Natural killer cell treated with Interleukin-12 subunit alpha and Interleukin-12 subunit beta and Interleukin-15 and Interleukin-18, amount 100 ng/mL, for 72 hours (primary cell): Measurements from ENCODE around the gene SH3GLB2. TPM values are rescaled to one million over a fixed set of nuclear protein-coding genes. Genes with fewer than 3 reads are reported as not detected.
"Not testable (repeated sequence)": the region's sequence is repeated elsewhere in the genome, so short reads cannot be mapped to it uniquely, and the experiment has no call there.

Experiments used
- ATAC-seq, 2 donors: fragments of 150-1000 bp; cut with Tn5 transposase in 1 of 2; sonication (Bioruptor Pico), chemical (Tn5 transposase) in 1 of 2; 2 replicates each; pipeline ENCODE4 v1.10.0; 2021
- DNase-seq: peaks from one replicate; pipeline ENCODE4 v3.0.0; 2022; ENCODE audit warnings: low spot score
- H3K27ac Mint-ChIP-seq, 2 donors: 1 replicate in 1 of 2; 2 replicates in 1 of 2; pipeline ENCODE4 v1.8.0; 2022; ENCODE audit warnings: mixed read lengths in 2 of 2, mild to moderate bottlenecking in 1 of 2, moderate library complexity in 1 of 2
- H3K27me3 Mint-ChIP-seq, 2 donors: 1 replicate in 1 of 2; 2 replicates in 1 of 2; pipeline ENCODE4 v1.8.0; 2022; ENCODE audit warnings: mixed read lengths in 2 of 2
- H3K36me3 Mint-ChIP-seq: one replicate; pipeline ENCODE4 v1.8.0; 2022; ENCODE audit warnings: mixed read lengths
- H3K4me1 Mint-ChIP-seq, 2 donors: 1 replicate in 1 of 2; 2 replicates in 1 of 2; pipeline ENCODE4 v1.8.0; 2022; ENCODE audit warnings: low read depth in 2 of 2, mixed read lengths in 2 of 2, mild to moderate bottlenecking in 1 of 2
- H3K4me3 Mint-ChIP-seq: one replicate; pipeline ENCODE4 v1.8.0; 2022; ENCODE audit warnings: mixed read lengths
- H3K9me3 Mint-ChIP-seq: 2 replicates; pipeline ENCODE4 v1.8.0; 2022; ENCODE audit warnings: mixed read lengths
- total RNA-seq, 2 donors: library from RNA; stranded (reverse); gene quantifications; one replicate each; pipeline ENCODE4 v1.2.3, GENCODE V29; 2022

SH3GLB2 gene
- total RNA-seq, 2 donors from 2014 or later = 57.8 to 99.0 TPM

GRCh38 chr9:129007766-129008468 lies 20.2 kb downstream of the SH3GLB2 start:
- peak; percentile 54 for DNase-seq
- H3K27me3 Mint-ChIP-seq = no peaks in the 10 kb centered on the region
- H3K27ac Mint-ChIP-seq = no peak overlapping the region
- ATAC-seq = no peak
- no peak overlapping the region for H3K4me3 Mint-ChIP-seq
- H3K36me3 Mint-ChIP-seq = peaks cover 4% of the 10 kb centered on the region
- H3K9me3 Mint-ChIP-seq = no peaks in the 10 kb centered on the region
- H3K4me1 Mint-ChIP-seq = no peaks in the 10 kb centered on the region

GRCh38 chr9:129007035-129007765 lies 20.9 kb downstream of the SH3GLB2 start:
- no peaks in the 10 kb centered on the region for H3K27me3 Mint-ChIP-seq

GRCh38 chr9:129006328-129007034 lies 21.6 kb downstream of the SH3GLB2 start:
- no peak overlapping the region for H3K27ac Mint-ChIP-seq
- H3K4me1 Mint-ChIP-seq = no peaks in the 10 kb centered on the region
- DNase-seq = no peak
- H3K9me3 Mint-ChIP-seq = no peaks in the 10 kb centered on the region
- H3K36me3 Mint-ChIP-seq = peaks cover 4% of the 10 kb centered on the region
- ATAC-seq = peak; percentile 57 to 65
- H3K4me3 Mint-ChIP-seq = no peak overlapping the region
- H3K27me3 Mint-ChIP-seq = no peaks in the 10 kb centered on the region

More at GRCh38 chr9:129007035-129007765, 20.9 kb downstream of the SH3GLB2 start:
- H3K36me3 Mint-ChIP-seq = peaks cover 4% of the 10 kb centered on the region
- no peaks in the 10 kb centered on the region for H3K9me3 Mint-ChIP-seq
- no peak overlapping the region for H3K4me3 Mint-ChIP-seq
- DNase-seq (no peak), ATAC-seq (no peak)
- H3K4me1 Mint-ChIP-seq = no peaks in the 10 kb centered on the region
- H3K27ac Mint-ChIP-seq = no peak overlapping the region

GRCh38 chr9:129005336-129005997 lies 22.7 kb downstream of the SH3GLB2 start:
- peaks cover 4% of the 10 kb centered on the region for H3K36me3 Mint-ChIP-seq
- ATAC-seq = no peak

GRCh38 chr9:129004173-129004572 lies 24.0 kb downstream of the SH3GLB2 start:
- H3K36me3 Mint-ChIP-seq, DNase-seq, H3K27me3 Mint-ChIP-seq, ATAC-seq, H3K9me3 Mint-ChIP-seq, H3K27ac Mint-ChIP-seq, H3K4me3 Mint-ChIP-seq, H3K4me1 Mint-ChIP-seq: not testable (repeated sequence)

More at GRCh38 chr9:129005336-129005997, 22.7 kb downstream of the SH3GLB2 start:
- no peak overlapping the region for H3K27ac Mint-ChIP-seq
- no peaks in the 10 kb centered on the region for H3K9me3 Mint-ChIP-seq
- no peak overlapping the region for H3K4me3 Mint-ChIP-seq
- peaks cover 0 to 3% of the 10 kb centered on the region in 2 donors for H3K4me1 Mint-ChIP-seq
- DNase-seq = no peak
- H3K27me3 Mint-ChIP-seq = no peaks in the 10 kb centered on the region

- H3K4me1 Mint-ChIP-seq = peaks cover 0 to 3% of the 10 kb centered on the region in 2 donors
- H3K27ac Mint-ChIP-seq = no peak overlapping the region
- no peak overlapping the region for H3K4me3 Mint-ChIP-seq
- peaks cover 4% of the 10 kb centered on the region for H3K36me3 Mint-ChIP-seq
- H3K27me3 Mint-ChIP-seq = no peaks in the 10 kb centered on the region
- H3K9me3 Mint-ChIP-seq = no peaks in the 10 kb centered on the region
- DNase-seq = no peak
- ATAC-seq = no peak
Observed at GRCh38 chr9:129002992-129003391, 25.1 kb downstream of the SH3GLB2 start.

- H3K4me1 Mint-ChIP-seq = peaks cover 0 to 3% of the 10 kb centered on the region in 2 donors
- ATAC-seq (no peak), DNase-seq (no peak)
- H3K9me3 Mint-ChIP-seq = no peaks in the 10 kb centered on the region
- no peak overlapping the region for H3K4me3 Mint-ChIP-seq
- peaks cover 5% of the 10 kb centered on the region for H3K36me3 Mint-ChIP-seq
- H3K27ac Mint-ChIP-seq = no peak overlapping the region
- no peaks in the 10 kb centered on the region for H3K27me3 Mint-ChIP-seq
Observed at GRCh38 chr9:129001504-129002325, 26.4 kb downstream of the SH3GLB2 start.

- DNase-seq (no peak), ATAC-seq (no peak)
- peaks cover 17% of the 10 kb centered on the region for H3K36me3 Mint-ChIP-seq
- no peaks in the 10 kb centered on the region for H3K27me3 Mint-ChIP-seq
- H3K27ac Mint-ChIP-seq = no peak overlapping the region
- peaks cover 0 to 3% of the 10 kb centered on the region in 2 donors for H3K4me1 Mint-ChIP-seq
- H3K9me3 Mint-ChIP-seq = no peaks in the 10 kb centered on the region
- H3K4me3 Mint-ChIP-seq = no peak overlapping the region
Observed at GRCh38 chr9:128999581-129000206, 28.4 kb downstream of the SH3GLB2 start.

GRCh38 chr9:128998462-128998861 lies 29.7 kb downstream of the SH3GLB2 start:
- H3K4me3 Mint-ChIP-seq = no peak overlapping the region

GRCh38 chr9:128995791-128996190 lies 32.3 kb downstream of the SH3GLB2 start:
- peaks cover 0 to under 1% of the 10 kb centered on the region in 2 donors for H3K4me1 Mint-ChIP-seq
- H3K27ac Mint-ChIP-seq = no peak overlapping the region
- H3K36me3 Mint-ChIP-seq = peaks cover 35% of the 10 kb centered on the region
- no peak for ATAC-seq
- H3K9me3 Mint-ChIP-seq = no peaks in the 10 kb centered on the region
- H3K4me3 Mint-ChIP-seq = no peak overlapping the region
- H3K27me3 Mint-ChIP-seq = no peaks in the 10 kb centered on the region
- DNase-seq = no peak

More at GRCh38 chr9:128998462-128998861, 29.7 kb downstream of the SH3GLB2 start:
- Mint-ChIP-seq H3K9me3 (no peaks in the 10 kb centered on the region), H3K27ac (no peak overlapping the region), H3K27me3 (no peaks in the 10 kb centered on the region), H3K4me1 (peaks cover 0 to 3% of the 10 kb centered on the region in 2 donors), H3K36me3 (peaks cover 29% of the 10 kb centered on the region)
- ATAC-seq (no peak), DNase-seq (no peak)

- peaks cover 42% of the 10 kb centered on the region for H3K36me3 Mint-ChIP-seq
- no peaks in the 10 kb centered on the region for H3K27me3 Mint-ChIP-seq
- no peaks in the 10 kb centered on the region for H3K4me1 Mint-ChIP-seq
- H3K4me3 Mint-ChIP-seq = no peak overlapping the region
- H3K9me3 Mint-ChIP-seq = no peaks in the 10 kb centered on the region
- H3K27ac Mint-ChIP-seq = no peak overlapping the region
- DNase-seq (no peak), ATAC-seq (no peak)
Observed at GRCh38 chr9:128992995-128993394, 35.1 kb downstream of the SH3GLB2 start.

- ATAC-seq (no peak), DNase-seq (no peak)
- Mint-ChIP-seq H3K9me3 (no peaks in the 10 kb centered on the region), H3K4me1 (no peaks in the 10 kb centered on the region), H3K4me3 (no peak overlapping the region), H3K27ac (no peak overlapping the region), H3K27me3 (no peaks in the 10 kb centered on the region), H3K36me3 (peaks cover 46% of the 10 kb centered on the region)
Observed at GRCh38 chr9:128987805-128988204, 40.3 kb downstream of the SH3GLB2 start.
